Neural progenitor cell (in vitro differentiated cells): Measurements from ENCODE around the gene NALCN. TPM values are rescaled to one million over a fixed set of nuclear protein-coding genes. Genes with fewer than 3 reads are reported as not detected.
"Not testable (repeated sequence)": the region's sequence is repeated elsewhere in the genome, so short reads cannot be mapped to it uniquely, and the experiment has no call there.

ENCODE experiments used
- DNase-seq: peaks from one replicate; pipeline ENCODE4 v3.0.0-alpha.2; 2016; ENCODE audit warnings: low spot score
- H2AFZ ChIP-seq: fragments of 200-600 bp; sonication (generic); replicated peaks from 2 replicates; pipeline ENCODE4 v1.6.1; 2016; ENCODE audit warnings: antibody characterized with exemption
- H3F3A ChIP-seq: fragments of 200-600 bp; sonication (generic); 2 replicates; pipeline ENCODE4 v1.6.1; 2016; ENCODE audit warnings: antibody characterized with exemption, low read depth
- H3K27ac ChIP-seq: fragments of 200-600 bp; sonication (generic); 2 replicates; pipeline ENCODE4 v1.5.1; 2016; ENCODE audit warnings: mild to moderate bottlenecking
- H3K27me3 ChIP-seq: fragments of 200-600 bp; sonication (generic); 2 replicates; pipeline ENCODE4 v1.6.1; 2016; ENCODE audit warnings: mild to moderate bottlenecking, moderate library complexity
- H3K36me3 ChIP-seq: fragments of 200-600 bp; sonication (generic); 2 replicates; pipeline ENCODE4 v1.5.1; 2016
- H3K4me1 ChIP-seq: fragments of 200-600 bp; sonication (generic); 2 replicates; pipeline ENCODE4 v1.6.1; 2016; ENCODE audit warnings: mixed run types
- H3K4me2 ChIP-seq: fragments of 200-600 bp; sonication (generic); 2 replicates; pipeline ENCODE4 v1.6.1; 2016
- H3K4me3 ChIP-seq: fragments of 200-600 bp; sonication (generic); 2 replicates; pipeline ENCODE4 v1.5.1; 2016
- H3K79me2 ChIP-seq: fragments of 200-600 bp; sonication (generic); 2 replicates; pipeline ENCODE4 v1.6.1; 2016; ENCODE audit warnings: low read depth
- H3K9ac ChIP-seq: fragments of 200-600 bp; sonication (generic); 2 replicates; pipeline ENCODE4 v1.6.1; 2016
- H3K9me3 ChIP-seq: fragments of 200-600 bp; sonication (generic); 2 replicates; pipeline ENCODE4 v1.5.1; 2016; ENCODE audit warnings: low read depth
- H4K20me1 ChIP-seq: fragments of 200-600 bp; sonication (generic); 2 replicates; pipeline ENCODE4 v1.6.1; 2016; ENCODE audit warnings: low read depth
- H3K27ac Mint-ChIP-seq: 3 replicates; pipeline ENCODE4 v1.8.0; 2021; ENCODE audit warnings: mixed read lengths
- H3K27me3 Mint-ChIP-seq: 2 replicates; pipeline ENCODE4 v1.8.0; 2022; ENCODE audit warnings: low read depth, mild to moderate bottlenecking, inconsistent platforms, moderate library complexity, mixed read lengths; ENCODE audit not compliant: insufficient read depth
- H3K36me3 Mint-ChIP-seq: 3 replicates; pipeline ENCODE4 v1.8.0; 2021; ENCODE audit warnings: mixed read lengths
- H3K4me1 Mint-ChIP-seq: 3 replicates; pipeline ENCODE4 v1.8.0; 2021; ENCODE audit warnings: mixed read lengths
- H3K4me3 Mint-ChIP-seq: 3 replicates; pipeline ENCODE4 v1.8.0; 2021; ENCODE audit warnings: mild to moderate bottlenecking, moderate library complexity, mixed read lengths
- H3K9me3 Mint-ChIP-seq: 3 replicates; pipeline ENCODE4 v1.8.0; 2020; ENCODE audit warnings: mixed read lengths
- EZH2 ChIP-seq: fragments of 200-600 bp; sonication (generic); IDR thresholded peaks from 2 replicates; pipeline ENCODE4 v1.6.1; 2017; ENCODE audit warnings: antibody characterized with exemption, mild to moderate bottlenecking, moderate library complexity
- EZH2phosphoT487 ChIP-seq: fragments of 200-600 bp; sonication (generic); IDR thresholded peaks from 2 replicates; pipeline ENCODE4 v1.6.1; 2017; ENCODE audit warnings: antibody characterized with exemption
- total RNA-seq: library from RNA; depleted of rRNA; stranded (reverse); fragments of >200 nt; gene quantifications from 2 replicates; pipeline ENCODE4 v1.2.3, GENCODE V29; 2015; ENCODE audit warnings: low replicate concordance
- TF ChIP-seq, protein P1 (sequence below): fragments of 200-600 bp; sonication (generic); IDR thresholded peaks from 2 replicates; pipeline ENCODE4 v1.5.1; 2017; ENCODE audit warnings: antibody characterized with exemption, mild to moderate bottlenecking

Gene NALCN
- total RNA-seq, 1 donor from 2014 or later = 1.1 TPM

DNA sequence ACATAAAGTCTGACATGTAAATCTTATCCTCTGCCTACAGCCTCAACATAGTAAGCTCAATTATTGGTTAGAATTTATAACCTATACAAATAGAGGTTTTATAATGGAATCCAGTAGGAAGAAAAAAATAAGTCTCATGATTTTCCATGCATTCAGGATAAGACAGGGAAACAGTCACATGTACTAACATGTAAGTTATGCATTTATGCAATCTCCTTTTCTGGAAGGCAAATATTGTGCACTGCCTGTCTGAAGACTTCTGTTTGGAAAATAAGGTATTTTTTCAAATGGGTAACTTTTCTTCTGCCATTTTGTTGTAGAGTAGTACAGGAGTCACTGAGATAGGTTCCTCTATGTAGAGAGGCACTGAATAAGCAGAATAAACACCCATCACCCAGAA, 92.7 kb downstream of the NALCN start:
- H3K4me3 Mint-ChIP-seq = no peak overlapping the region
- Histone ChIP-seq H2AFZ (peak overlapping the region; percentile 15), H3K4me2 (no peak overlapping the region), H3K79me2 (no peaks in the 10 kb centered on the region), H3K4me1 (peaks cover 39% of the 10 kb centered on the region), H3K36me3 (no peaks in the 10 kb centered on the region), H3K4me3 (no peak overlapping the region), H3F3A (peaks cover 12% of the 10 kb centered on the region), H3K9me3 (no peaks in the 10 kb centered on the region), H3K27me3 (no peaks in the 10 kb centered on the region), H3K9ac (no peak overlapping the region), H3K27ac (no peak overlapping the region), H4K20me1 (no peaks in the 10 kb centered on the region)
- H3K4me1 Mint-ChIP-seq = peaks cover 25% of the 10 kb centered on the region
- H3K36me3 Mint-ChIP-seq = no peaks in the 10 kb centered on the region
- no peak for DNase-seq
- TF ChIP-seq EZH2phosphoT487 (no peak), EZH2 (no peak)
- TF ChIP-seq, protein P1, sequence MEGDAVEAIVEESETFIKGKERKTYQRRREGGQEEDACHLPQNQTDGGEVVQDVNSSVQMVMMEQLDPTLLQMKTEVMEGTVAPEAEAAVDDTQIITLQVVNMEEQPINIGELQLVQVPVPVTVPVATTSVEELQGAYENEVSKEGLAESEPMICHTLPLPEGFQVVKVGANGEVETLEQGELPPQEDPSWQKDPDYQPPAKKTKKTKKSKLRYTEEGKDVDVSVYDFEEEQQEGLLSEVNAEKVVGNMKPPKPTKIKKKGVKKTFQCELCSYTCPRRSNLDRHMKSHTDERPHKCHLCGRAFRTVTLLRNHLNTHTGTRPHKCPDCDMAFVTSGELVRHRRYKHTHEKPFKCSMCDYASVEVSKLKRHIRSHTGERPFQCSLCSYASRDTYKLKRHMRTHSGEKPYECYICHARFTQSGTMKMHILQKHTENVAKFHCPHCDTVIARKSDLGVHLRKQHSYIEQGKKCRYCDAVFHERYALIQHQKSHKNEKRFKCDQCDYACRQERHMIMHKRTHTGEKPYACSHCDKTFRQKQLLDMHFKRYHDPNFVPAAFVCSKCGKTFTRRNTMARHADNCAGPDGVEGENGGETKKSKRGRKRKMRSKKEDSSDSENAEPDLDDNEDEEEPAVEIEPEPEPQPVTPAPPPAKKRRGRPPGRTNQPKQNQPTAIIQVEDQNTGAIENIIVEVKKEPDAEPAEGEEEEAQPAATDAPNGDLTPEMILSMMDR = no peak
- H3K27me3 Mint-ChIP-seq = peaks cover 2% of the 10 kb centered on the region
- no peak overlapping the region for H3K27ac Mint-ChIP-seq
- no peaks in the 10 kb centered on the region for H3K9me3 Mint-ChIP-seq

DNA sequence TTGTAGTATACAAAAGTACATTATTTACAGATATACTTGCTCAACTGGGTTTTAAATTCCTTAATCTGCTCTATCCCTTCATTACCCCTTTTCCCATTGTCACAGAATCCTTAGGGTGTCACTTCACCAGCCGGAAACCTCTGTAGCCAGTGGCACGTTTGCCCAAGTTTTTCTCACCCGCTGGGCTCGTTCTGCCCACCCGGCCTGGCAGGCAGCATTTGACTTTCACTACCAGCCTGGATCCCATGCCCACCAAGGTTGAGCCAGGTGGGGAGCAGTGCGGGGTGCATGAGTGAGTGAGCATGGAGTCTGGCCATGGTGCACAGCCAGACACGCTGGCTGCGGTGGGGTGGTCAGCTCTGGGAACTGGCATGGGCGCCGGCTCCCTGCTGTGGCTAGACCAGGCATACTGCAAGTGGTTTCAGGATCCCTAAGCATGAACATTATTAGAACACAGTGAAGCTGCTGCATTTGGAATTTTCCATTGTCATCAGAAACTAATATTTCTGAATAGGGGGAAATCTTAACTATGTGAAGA, 98.3 kb downstream of the NALCN start:
- H3K9ac ChIP-seq = no peak overlapping the region
- no peaks in the 10 kb centered on the region for H3K36me3 ChIP-seq
- DNase-seq = no peak
- no peak overlapping the region for H3K27ac Mint-ChIP-seq
- TF ChIP-seq EZH2phosphoT487 (no peak), EZH2 (no peak)
- TF ChIP-seq, protein P1 = no peak
- H4K20me1 ChIP-seq = no peaks in the 10 kb centered on the region
- H2AFZ ChIP-seq = no peak overlapping the region
- H3K4me1 Mint-ChIP-seq = no peaks in the 10 kb centered on the region
- no peaks in the 10 kb centered on the region for H3K4me1 ChIP-seq
- peaks cover 2% of the 10 kb centered on the region for H3K9me3 Mint-ChIP-seq
- no peaks in the 10 kb centered on the region for H3K27me3 Mint-ChIP-seq
- no peaks in the 10 kb centered on the region for H3K36me3 Mint-ChIP-seq
- H3K27me3 ChIP-seq = no peaks in the 10 kb centered on the region
- no peaks in the 10 kb centered on the region for H3K9me3 ChIP-seq
- H3K79me2 ChIP-seq = no peaks in the 10 kb centered on the region
- H3K4me3 ChIP-seq = no peak overlapping the region
- no peak overlapping the region for H3K27ac ChIP-seq
- no peak overlapping the region for H3K4me2 ChIP-seq
- no peaks in the 10 kb centered on the region for H3F3A ChIP-seq
- no peak overlapping the region for H3K4me3 Mint-ChIP-seq

- not testable (repeated sequence) for H3K27ac ChIP-seq, H3K79me2 ChIP-seq, H3K9ac ChIP-seq, H2AFZ ChIP-seq, H3F3A ChIP-seq, H4K20me1 ChIP-seq, H3K9me3 ChIP-seq, H3K4me2 ChIP-seq, H3K4me1 Mint-ChIP-seq, H3K36me3 ChIP-seq, H3K36me3 Mint-ChIP-seq, H3K27me3 Mint-ChIP-seq, H3K4me3 ChIP-seq, H3K27me3 ChIP-seq, H3K9me3 Mint-ChIP-seq, H3K27ac Mint-ChIP-seq, DNase-seq, H3K4me3 Mint-ChIP-seq, H3K4me1 ChIP-seq
Measured at GRCh38 chr13:101313479-101313878, 102.8 kb downstream of the NALCN start.

GRCh38 chr13:101309014-101309619, 107.2 kb downstream of the NALCN start:
- Histone ChIP-seq H4K20me1 (no peaks in the 10 kb centered on the region), H3F3A (no peaks in the 10 kb centered on the region), H3K27ac (no peak overlapping the region), H3K4me3 (no peak overlapping the region), H3K27me3 (no peaks in the 10 kb centered on the region), H3K9me3 (no peaks in the 10 kb centered on the region), H3K4me2 (no peak overlapping the region), H3K4me1 (no peaks in the 10 kb centered on the region), H3K9ac (no peak overlapping the region), H3K79me2 (no peaks in the 10 kb centered on the region), H3K36me3 (no peaks in the 10 kb centered on the region), H2AFZ (no peak overlapping the region)
- H3K4me3 Mint-ChIP-seq = no peak overlapping the region
- H3K27me3 Mint-ChIP-seq = peaks cover 2% of the 10 kb centered on the region
- no peaks in the 10 kb centered on the region for H3K36me3 Mint-ChIP-seq
- DNase-seq = no peak
- H3K4me1 Mint-ChIP-seq = no peaks in the 10 kb centered on the region
- H3K9me3 Mint-ChIP-seq = peaks cover 2% of the 10 kb centered on the region
- H3K27ac Mint-ChIP-seq = no peak overlapping the region
- TF ChIP-seq, protein P1 = no peak
- TF ChIP-seq EZH2phosphoT487 (no peak), EZH2 (no peak)
